IMR-90 (cell line): ENCODE data around the gene C1QTNF1. TPM values are rescaled to one million over a fixed set of nuclear protein-coding genes. Genes with fewer than 3 reads are reported as not detected.

ENCODE experiments used
- ATAC-seq: fragments of 200-7000 bp; cut with Tn5 transposase; 2 replicates; pipeline ENCODE4 v1.9.1; 2020; ENCODE audit warnings: low read depth, mild to moderate bottlenecking, moderate library complexity
- BruUV-seq: library from RNA; stranded (reverse); fragments of 400-500 nt; replicated peaks from 2 replicates; lab custom pipeline; 2021; lab: Mats Ljungman, UMichigan
- CTCF ChIA-PET: fragments of 300-600 bp; formaldehyde crosslinking; extraction: SDS; loops from one replicate; lab custom pipeline; 2021; ENCODE audit warnings: antibody characterized with exemption; lab: Yijun Ruan, JAX
- POLR2A ChIA-PET: fragments of 300-600 bp; sonication (Branson Sonifier 250); formaldehyde crosslinking; loops from one replicate; lab custom pipeline; 2022; ENCODE audit warnings: antibody characterized with exemption; ENCODE audit not compliant: unreplicated experiment; lab: Charles Lee
- DNase-seq: peaks from one replicate; pipeline ENCODE4 v3.0.0; 2013
- H2AFZ ChIP-seq: replicated peaks from 2 replicates; pipeline ENCODE3; 2013; ENCODE audit warnings: low read length, mild to moderate bottlenecking; ENCODE audit not compliant: poor library complexity
- H2AK5ac ChIP-seq: 2 replicates; pipeline ENCODE4 v1.6.1; 2013; ENCODE audit warnings: low read depth, low read length, inconsistent platforms
- H2AK9ac ChIP-seq: replicated peaks from 2 replicates; pipeline ENCODE3; 2013; ENCODE audit warnings: mild to moderate bottlenecking, low read depth, low read length, moderate library complexity; ENCODE audit not compliant: poor library complexity
- H2BK120ac ChIP-seq: 2 replicates; pipeline ENCODE4 v1.6.1; 2013; ENCODE audit warnings: low read depth, low read length, inconsistent platforms
- H2BK15ac ChIP-seq: 3 replicates; pipeline ENCODE4 v1.6.1; 2013; ENCODE audit warnings: low read depth, low read length, inconsistent platforms
- H2BK20ac ChIP-seq: 2 replicates; pipeline ENCODE4 v1.6.1; 2013; ENCODE audit warnings: low read depth, mild to moderate bottlenecking, inconsistent platforms, low read length, moderate library complexity
- H2BK5ac ChIP-seq: 2 replicates; pipeline ENCODE4 v1.6.1; 2013; ENCODE audit warnings: mild to moderate bottlenecking, low read depth, low read length, inconsistent platforms; ENCODE audit not compliant: poor library complexity, severe bottlenecking
- H3K14ac ChIP-seq: replicated peaks from 2 replicates; pipeline ENCODE4 v1.6.1; 2013; ENCODE audit warnings: low read depth, low read length, inconsistent platforms
- H3K18ac ChIP-seq: 2 replicates; pipeline ENCODE4 v1.6.1; 2013; ENCODE audit warnings: low read depth, low read length, control low read depth
- H3K23ac ChIP-seq: 2 replicates; pipeline ENCODE4 v1.6.1; 2013; ENCODE audit warnings: low read depth, low read length, inconsistent platforms
- H3K27ac ChIP-seq: 2 replicates; pipeline ENCODE4 v1.5.1; 2013; ENCODE audit warnings: mild to moderate bottlenecking, control low read depth, low read length; ENCODE audit not compliant: insufficient read depth
- H3K27me3 ChIP-seq: 2 replicates; pipeline ENCODE4 v1.6.1; 2013; ENCODE audit warnings: low read length; ENCODE audit not compliant: control insufficient read depth, insufficient read depth
- H3K36me3 ChIP-seq: 2 replicates; pipeline ENCODE4 v1.6.1; 2013; ENCODE audit warnings: low read length, mixed read lengths; ENCODE audit not compliant: control insufficient read depth, insufficient read depth
- H3K4ac ChIP-seq: 2 replicates; pipeline ENCODE4 v1.6.1; 2013; ENCODE audit warnings: low read depth, low read length, inconsistent platforms
- H3K4me1 ChIP-seq: 2 replicates; pipeline ENCODE4 v1.6.1; 2013; ENCODE audit warnings: low read length, mixed read lengths; ENCODE audit not compliant: control insufficient read depth, insufficient read depth
- H3K4me2 ChIP-seq: 2 replicates; pipeline ENCODE4 v1.6.1; 2013; ENCODE audit warnings: low read depth, mild to moderate bottlenecking, control low read depth, low read length, moderate library complexity
- H3K4me3 ChIP-seq: 2 replicates; pipeline ENCODE4 v1.5.1; 2013; ENCODE audit warnings: low read depth, mild to moderate bottlenecking, control low read depth, low read length, moderate library complexity; ENCODE audit not compliant: insufficient read depth
- H3K56ac ChIP-seq: 2 replicates; pipeline ENCODE4 v1.6.1; 2013; ENCODE audit warnings: low read length, inconsistent platforms; ENCODE audit not compliant: insufficient read depth; ENCODE audit errors: extremely low read depth
- H3K79me1 ChIP-seq, 2 experiments: 2 replicates each; pipeline ENCODE4 v1.6.1; 2013; ENCODE audit warnings: low read length in 2 of 2, inconsistent platforms in 1 of 2, low read depth in 1 of 2
- H3K9ac ChIP-seq: 2 replicates; pipeline ENCODE4 v1.6.1; 2013; ENCODE audit warnings: low read depth, low read length, control low read depth
- H3K9me1 ChIP-seq: 2 replicates; pipeline ENCODE4 v1.6.1; 2013; ENCODE audit warnings: low read length, inconsistent platforms; ENCODE audit not compliant: insufficient read depth
- H3K9me3 ChIP-seq: 2 replicates; pipeline ENCODE4 v1.6.1; 2013; ENCODE audit warnings: low read length; ENCODE audit not compliant: control insufficient read depth, insufficient read depth
- H4K20me1 ChIP-seq: 2 replicates; pipeline ENCODE4 v1.6.1; 2013; ENCODE audit warnings: low read length, inconsistent platforms; ENCODE audit not compliant: insufficient read depth
- H4K5ac ChIP-seq: 2 replicates; pipeline ENCODE4 v1.6.1; 2013; ENCODE audit warnings: mild to moderate bottlenecking, low read depth, low read length, control low read depth
- H4K8ac ChIP-seq, 2 experiments: 2 replicates each; pipeline ENCODE4 v1.6.1; 2013; ENCODE audit warnings: low read depth in 2 of 2, low read length in 2 of 2, control low read depth in 1 of 2, inconsistent platforms in 1 of 2
- H4K91ac ChIP-seq: 2 replicates; pipeline ENCODE4 v1.6.1; 2013; ENCODE audit warnings: low read depth, low read length, inconsistent platforms; ENCODE audit not compliant: insufficient read depth
- FOS ChIP-seq: fragments of 150-350 bp; IDR thresholded peaks from 2 replicates; pipeline ENCODE4 v1.6.1; 2016; ENCODE audit warnings: low read depth, low read length
- MAZ ChIP-seq: IDR thresholded peaks from 2 replicates; pipeline ENCODE4 v1.6.1; 2012; ENCODE audit warnings: low read depth, mild to moderate bottlenecking, low read length, improper control_type of control experiment, moderate library complexity, borderline replicate concordance
- MXI1 ChIP-seq: IDR thresholded peaks from 2 replicates; pipeline ENCODE4 v1.6.1; 2012; ENCODE audit warnings: low read depth, mild to moderate bottlenecking, low read length, moderate library complexity, borderline replicate concordance
- RCOR1 ChIP-seq: IDR thresholded peaks from 2 replicates; pipeline ENCODE4 v1.6.1; 2012; ENCODE audit warnings: mild to moderate bottlenecking, low read length, improper control_type of control experiment; ENCODE audit not compliant: insufficient replicate concordance
- WGBS, 2 experiments: methylation state at CpG; one replicate each; pipeline versions ENCODE4 v1.1.5 to v1.1.7; 2013; ENCODE audit warnings: missing lambda C conversion rate in 2 of 2; ENCODE audit not compliant: insufficient read length in 1 of 2; ENCODE audit errors: extremely low coverage in 2 of 2; 5-methylcytosine and 5-hydroxymethylcytosine counted together
- dilution Hi-C: fragments of 300-500 bp; cut with HindIII; formaldehyde crosslinking; loops from one replicate; pipeline ENCODE4 v1.14.3; 2018; ENCODE audit warnings: low sequenced_read_pairs; ENCODE audit not compliant: unreplicated experiment
- in situ Hi-C: fragments of 300-500 bp; cut with MboI; formaldehyde crosslinking; loops from 3 replicates; pipeline ENCODE4 v1.14.3; 2019; ENCODE audit warnings: low sequenced_read_pairs, inconsistent platforms, mixed read lengths
- intact Hi-C: fragments of 100-400 bp; cut with micrococcal nuclease; formaldehyde crosslinking; loops from 2 replicates; pipeline ENCODE4 v1.10.0; 2022
- polyA plus RNA-seq, 3 experiments: library from polyadenylated mRNA; depleted of rRNA; stranded (reverse); fragments of >200 nt; gene quantifications; 2 replicates each; pipeline ENCODE4 v1.2.3, GENCODE V29; 2012; ENCODE audit warnings: low replicate concordance in 1 of 3
- total RNA-seq: library from RNA; depleted of rRNA; stranded (reverse); fragments of >200 nt; gene quantifications from 2 replicates; pipeline ENCODE4 v1.2.3, GENCODE V29; 2012

The C1QTNF1 gene
- total and polyA plus RNA-seq, 2 of the 4 experiments (the other 2 are of a cell fraction), result 3.4 to 8.4 TPM

DNA sequence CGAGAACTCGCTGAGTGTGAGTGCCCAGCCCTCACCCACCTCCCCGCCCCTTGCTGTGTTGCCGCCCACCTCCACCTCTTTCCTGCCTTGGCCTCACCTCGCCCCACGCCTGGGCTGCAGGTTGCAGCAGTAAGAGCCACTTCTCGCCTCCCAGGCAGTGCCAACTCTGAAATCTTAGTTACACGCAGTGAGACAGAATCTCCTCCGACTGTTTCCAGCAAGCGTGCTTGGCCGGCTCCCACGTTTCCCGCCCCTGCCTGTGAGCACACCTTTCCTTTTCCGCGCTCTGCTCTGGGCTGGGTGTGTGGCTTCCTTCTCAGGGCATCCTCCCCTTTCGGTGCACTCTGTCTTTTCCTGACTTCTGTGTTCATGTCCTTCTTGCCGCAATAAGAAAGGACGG lies 56.4 kb downstream of the C1QTNF1 start:
- ChIA-PET POLR2A (interaction anchor here (0.5 kb wide), 1 partner anchor 20 kb away, joined by 3 read pairs; no protein-coding TSS in a partner anchor), CTCF (no interaction called here)
- Histone ChIP-seq H3K9ac (no peak overlapping the region), H2BK20ac (no peak overlapping the region), H4K8ac (no peak overlapping the region), H3K56ac (no peak overlapping the region), H3K14ac (no peak overlapping the region), H4K91ac (no peak overlapping the region), H3K4me1 (no peaks in the 10 kb centered on the region), H2BK120ac (no peak overlapping the region), H3K23ac (no peak overlapping the region), H2AK5ac (no peak overlapping the region), H3K9me1 (no peaks in the 10 kb centered on the region; the same call in 1 of the 2 replicates), H2AK9ac (no peak overlapping the region), H3K18ac (no peak overlapping the region), H2BK5ac (no peak overlapping the region), H2BK15ac (no peak overlapping the region), H3K36me3 (peaks cover 37% of the 10 kb centered on the region), H3K27ac (no peak overlapping the region), H3K4me3 (no peak overlapping the region), H3K4ac (no peak overlapping the region), H3K79me1 (peaks cover 0 to 11% of the 10 kb centered on the region in 2 experiments; a peak in 2 of 4 replicates), H3K4me2 (no peak overlapping the region), H3K27me3 (no peaks in the 10 kb centered on the region), H4K5ac (no peak overlapping the region), H2AFZ (no peak overlapping the region), H4K20me1 (0 out of 2 replicates have a peak, but pooled peaks cover 4% of the 10 kb centered on the region), H3K9me3 (no peaks in the 10 kb centered on the region)
- intact Hi-C loops, result no loop called here
- dilution Hi-C loops, result no loop called here
- BruUV-seq, result no TSS peak
- ATAC-seq (no peak), DNase-seq (no peak)
- WGBS, 2 experiments, result 95% methylated on average over 15 of the region's 18 CpGs; no CpG with 5 or more reads in 1 of the 2 experiments
- TF ChIP-seq FOS, result no peak
- TF ChIP-seq MAZ, result no peak
- TF ChIP-seq MXI1, result no peak
- no peak for TF ChIP-seq RCOR1
- in situ Hi-C loops, result loop anchor here (5.0 to 25.0 kb wide), 3 partner anchors 58 to 632 kb away; partner anchors contain the start of gene C1QTNF1
